KBM-7 (cell line): ENCODE results near the gene ECM2.
"Not testable (repeated sequence)": the region's sequence is repeated elsewhere in the genome, so short reads cannot be mapped to it uniquely, and the experiment has no call there.

Experiments
- DNase-seq: peaks from one replicate; pipeline ENCODE4 v3.0.0-alpha.2; 2015
- in situ Hi-C: fragments of 300-500 bp; cut with MboI; formaldehyde crosslinking; loops from 2 replicates; pipeline ENCODE4 v1.14.3; 2020; ENCODE audit warnings: low sequenced_read_pairs, low pct_unique_long_range_greater_than_20kb, mixed read lengths

Gene ECM2

GRCh38 chr9:92535940-92536850 is at the start of gene ECM2:
Gene ECM2 (minus strand): TSS chr9:92535990. CDS start chr9:92522866, 13,124 bp downstream.
- in situ Hi-C loops = no loop called here

GRCh38 chr9:92576175-92576574 is 40.4 kb upstream of the ECM2 start:
- in situ Hi-C loops = no loop called here
- no peak for DNase-seq

More at GRCh38 chr9:92535940-92536850, at the start of gene ECM2:
- no peak for DNase-seq

GRCh38 chr9:92573612-92574011 is 37.8 kb upstream of the ECM2 start:
- in situ Hi-C loops, DNase-seq: not testable (repeated sequence)

GRCh38 chr9:92571871-92572270 is 36.1 kb upstream of the ECM2 start:
- in situ Hi-C loops, DNase-seq: not testable (repeated sequence)

- no peak for DNase-seq
- in situ Hi-C loops = no loop called here
Measured at GRCh38 chr9:92564982-92565381, 29.2 kb upstream of the ECM2 start.

GRCh38 chr9:92564504-92564903 is 28.7 kb upstream of the ECM2 start:
- DNase-seq = no peak
- in situ Hi-C loops = no loop called here

GRCh38 chr9:92563116-92564100 is 27.6 kb upstream of the ECM2 start:
- in situ Hi-C loops = no loop called here
- DNase-seq = peak; percentile 12

- in situ Hi-C loops = no loop called here
- no peak for DNase-seq
Measured at GRCh38 chr9:92562461-92562967, 26.7 kb upstream of the ECM2 start.

GRCh38 chr9:92561374-92562330 is 25.9 kb upstream of the ECM2 start:
- no peak for DNase-seq
- in situ Hi-C loops = no loop called here

- in situ Hi-C loops = no loop called here
Measured at GRCh38 chr9:92558612-92559374, 23.0 kb upstream of the ECM2 start.

GRCh38 chr9:92550765-92551164 is 15.0 kb upstream of the ECM2 start:
- in situ Hi-C loops = no loop called here
- no peak for DNase-seq

More at GRCh38 chr9:92558612-92559374, 23.0 kb upstream of the ECM2 start:
- no peak for DNase-seq

- DNase-seq = no peak
- in situ Hi-C loops = no loop called here
Measured at GRCh38 chr9:92547356-92547755, 11.6 kb upstream of the ECM2 start.

GRCh38 chr9:92545002-92545510 is 9.3 kb upstream of the ECM2 start:
- in situ Hi-C loops = no loop called here

GRCh38 chr9:92543972-92544371 is 8.2 kb upstream of the ECM2 start:
- no peak for DNase-seq
- in situ Hi-C loops = no loop called here

More at GRCh38 chr9:92545002-92545510, 9.3 kb upstream of the ECM2 start:
- DNase-seq = no peak

GRCh38 chr9:92538541-92538940 is 2.8 kb upstream of the ECM2 start:
- peak; percentile 4 for DNase-seq
- in situ Hi-C loops = no loop called here

- in situ Hi-C loops = no loop called here
Measured at GRCh38 chr9:92534674-92535073, 1.1 kb downstream of the ECM2 start.

GRCh38 chr9:92534204-92534603 is 1.6 kb downstream of the ECM2 start:
- in situ Hi-C loops = no loop called here
- DNase-seq = no peak

More at GRCh38 chr9:92534674-92535073, 1.1 kb downstream of the ECM2 start:
- no peak for DNase-seq
